Gastroesophageal sphincter (tissue), 3 donors: ENCODE data around the gene FCN1.

Source experiments
- POLR2AphosphoS5 ChIP-seq: sonication (generic); formaldehyde crosslinking; IDR thresholded peaks from one replicate; pipeline ENCODE4 v1.6.1; 2017; ENCODE audit warnings: antibody characterized with exemption
- TF ChIP-seq, protein P1 (sequence below), 4 experiments: fragments of 200-600 bp in 2 of 4; fragments of 450-650 bp in 2 of 4; sonication (generic) in 1 of 4; IDR thresholded peaks; one replicate each; pipeline ENCODE4 v1.5.1; 2017 to 2019; ENCODE audit warnings: antibody characterized with exemption in 4 of 4, mild to moderate bottlenecking in 2 of 4, moderate library complexity in 2 of 4

DNA sequence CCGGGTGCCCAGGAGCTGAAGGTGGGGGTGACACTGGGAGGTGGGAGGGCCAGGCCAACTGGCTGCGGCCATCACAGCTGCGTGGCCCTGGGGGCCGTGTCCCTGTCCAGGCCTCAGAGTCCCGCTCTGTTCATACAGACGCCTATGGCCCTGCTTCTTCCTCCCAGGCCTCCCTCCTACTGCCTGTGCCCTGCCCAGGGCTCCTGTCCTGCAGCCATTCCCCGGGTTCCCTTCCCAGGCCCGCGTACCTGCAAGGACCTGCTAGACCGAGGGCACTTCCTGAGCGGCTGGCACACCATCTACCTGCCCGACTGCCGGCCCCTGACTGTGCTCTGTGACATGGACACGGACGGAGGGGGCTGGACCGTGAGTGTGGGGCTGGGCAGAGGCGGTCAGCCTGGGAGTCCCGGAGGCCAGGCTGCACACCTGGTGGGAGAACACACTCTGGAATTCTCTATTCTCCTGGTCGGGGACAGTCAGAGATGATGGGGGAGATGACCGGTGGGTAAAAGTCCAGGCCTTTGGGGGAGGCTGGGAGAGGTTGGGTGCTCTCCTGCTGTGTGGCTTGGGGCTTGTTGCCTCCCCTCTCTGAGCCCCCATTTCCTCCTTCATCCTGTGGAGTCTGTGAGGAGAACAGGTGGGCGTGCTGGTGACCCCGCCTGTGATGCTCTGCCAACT lies 32.6 kb downstream of the FCN1 start:
- TF ChIP-seq, protein P1, sequence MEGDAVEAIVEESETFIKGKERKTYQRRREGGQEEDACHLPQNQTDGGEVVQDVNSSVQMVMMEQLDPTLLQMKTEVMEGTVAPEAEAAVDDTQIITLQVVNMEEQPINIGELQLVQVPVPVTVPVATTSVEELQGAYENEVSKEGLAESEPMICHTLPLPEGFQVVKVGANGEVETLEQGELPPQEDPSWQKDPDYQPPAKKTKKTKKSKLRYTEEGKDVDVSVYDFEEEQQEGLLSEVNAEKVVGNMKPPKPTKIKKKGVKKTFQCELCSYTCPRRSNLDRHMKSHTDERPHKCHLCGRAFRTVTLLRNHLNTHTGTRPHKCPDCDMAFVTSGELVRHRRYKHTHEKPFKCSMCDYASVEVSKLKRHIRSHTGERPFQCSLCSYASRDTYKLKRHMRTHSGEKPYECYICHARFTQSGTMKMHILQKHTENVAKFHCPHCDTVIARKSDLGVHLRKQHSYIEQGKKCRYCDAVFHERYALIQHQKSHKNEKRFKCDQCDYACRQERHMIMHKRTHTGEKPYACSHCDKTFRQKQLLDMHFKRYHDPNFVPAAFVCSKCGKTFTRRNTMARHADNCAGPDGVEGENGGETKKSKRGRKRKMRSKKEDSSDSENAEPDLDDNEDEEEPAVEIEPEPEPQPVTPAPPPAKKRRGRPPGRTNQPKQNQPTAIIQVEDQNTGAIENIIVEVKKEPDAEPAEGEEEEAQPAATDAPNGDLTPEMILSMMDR (IDR thresholded peaks at IDR 0.05) = no peak
- TF ChIP-seq POLR2AphosphoS5 = no peak
